Left renal pelvis (tissue), 4 donors: ENCODE measurements around the gene DPH1. TPM values are rescaled to one million over a fixed set of nuclear protein-coding genes. Genes with fewer than 3 reads are reported as not detected.

Experiments
- polyA plus RNA-seq, 4 donors: library from polyadenylated mRNA; unstranded; fragments of 120-200 nt; gene quantifications; one replicate each; pipeline ENCODE4 v1.2.1, GENCODE V29; 2013; ENCODE audit not compliant: insufficient read length in 4 of 4

The DPH1 gene
- polyA plus RNA-seq, 4 donors = 36.5 to 59.1 (median 39.7) TPM

Other genes starting within 250 kb of the DPH1 start
- 10 to 100 TPM; 12.9 to 18.6 (median 15.1) TPM for gene SMYD4, start 200.3 kb upstream of the DPH1 start, polyA plus RNA-seq
- 100 to 1,000 TPM; 105 to 142 (median 123) TPM for gene RPA1, start 200.1 kb upstream of the DPH1 start, polyA plus RNA-seq
- 1 to 10 TPM; 1.4 to 2.5 (median 1.7) TPM for gene RTN4RL1, start 4.8 kb upstream of the DPH1 start, polyA plus RNA-seq
- gene OVCA2, start 11.9 kb downstream of the DPH1 start, polyA plus RNA-seq = 10 to 100 TPM; 10.1 to 15.1 (median 11.9) TPM
- 10 to 100 TPM; 14.3 to 98.2 (median 21.6) TPM for gene HIC1, start 24.9 kb downstream of the DPH1 start, polyA plus RNA-seq